ENCODE measurements around the gene FIS1.

DNA sequence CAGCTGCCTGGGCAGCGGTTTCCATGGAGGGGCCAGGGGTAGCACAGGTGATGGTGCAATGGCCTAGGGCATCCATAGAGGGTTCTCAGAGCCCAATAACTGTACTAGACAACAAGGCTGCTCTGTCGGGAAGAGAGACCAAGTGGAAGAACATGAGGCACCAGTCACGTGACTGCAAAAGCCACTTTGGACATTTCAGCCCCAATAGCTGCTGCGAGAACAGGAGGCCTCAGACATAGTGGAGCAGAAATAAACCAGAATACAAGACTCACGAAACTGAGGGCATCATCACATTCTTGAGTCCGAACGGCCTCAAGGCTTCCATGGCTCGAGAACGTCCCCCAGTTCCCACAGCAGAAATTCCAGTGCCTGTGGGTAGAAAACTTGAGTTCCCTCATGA, 32.3 kb upstream of the FIS1 start:
- TF ChIP-seq POLR2A (IDR thresholded peaks at IDR 0.05) = no peak
- TF ChIP-seq, protein P1, sequence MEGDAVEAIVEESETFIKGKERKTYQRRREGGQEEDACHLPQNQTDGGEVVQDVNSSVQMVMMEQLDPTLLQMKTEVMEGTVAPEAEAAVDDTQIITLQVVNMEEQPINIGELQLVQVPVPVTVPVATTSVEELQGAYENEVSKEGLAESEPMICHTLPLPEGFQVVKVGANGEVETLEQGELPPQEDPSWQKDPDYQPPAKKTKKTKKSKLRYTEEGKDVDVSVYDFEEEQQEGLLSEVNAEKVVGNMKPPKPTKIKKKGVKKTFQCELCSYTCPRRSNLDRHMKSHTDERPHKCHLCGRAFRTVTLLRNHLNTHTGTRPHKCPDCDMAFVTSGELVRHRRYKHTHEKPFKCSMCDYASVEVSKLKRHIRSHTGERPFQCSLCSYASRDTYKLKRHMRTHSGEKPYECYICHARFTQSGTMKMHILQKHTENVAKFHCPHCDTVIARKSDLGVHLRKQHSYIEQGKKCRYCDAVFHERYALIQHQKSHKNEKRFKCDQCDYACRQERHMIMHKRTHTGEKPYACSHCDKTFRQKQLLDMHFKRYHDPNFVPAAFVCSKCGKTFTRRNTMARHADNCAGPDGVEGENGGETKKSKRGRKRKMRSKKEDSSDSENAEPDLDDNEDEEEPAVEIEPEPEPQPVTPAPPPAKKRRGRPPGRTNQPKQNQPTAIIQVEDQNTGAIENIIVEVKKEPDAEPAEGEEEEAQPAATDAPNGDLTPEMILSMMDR (IDR thresholded peaks at IDR 0.05) = no peak
